PFSK-1 (cell line): ENCODE data around the gene DCAF12L2.

Source experiments
- FOXP2 ChIP-seq: optimal IDR thresholded peaks from 2 replicates; pipeline ENCODE3; 2011; ENCODE audit warnings: borderline replicate concordance, control low read depth, inconsistent platforms; ENCODE audit not compliant: insufficient read depth; ENCODE audit errors: extremely low read length, extremely low read depth
- POLR2AphosphoS5 ChIP-seq: IDR thresholded peaks from 2 replicates; pipeline ENCODE4 v1.6.1; 2012; ENCODE audit warnings: low read depth, mild to moderate bottlenecking, control low read depth, low read length, moderate library complexity
- REST ChIP-seq, 2 experiments: IDR thresholded peaks; 2 replicates each; pipeline versions ENCODE4 v1.6.1 to v1.8.0; 2011 to 2012; ENCODE audit warnings: low read depth in 2 of 2, low read length in 2 of 2, control low read depth in 1 of 2, inconsistent platforms in 1 of 2, mild to moderate bottlenecking in 1 of 2, moderate library complexity in 1 of 2; ENCODE audit not compliant: insufficient read depth in 1 of 2
- SIN3A ChIP-seq: IDR thresholded peaks from 2 replicates; pipeline ENCODE4 v1.6.1; 2012; ENCODE audit warnings: mild to moderate bottlenecking, low read length, moderate library complexity, borderline replicate concordance; ENCODE audit not compliant: insufficient read depth
- TAF1 ChIP-seq: IDR thresholded peaks from 2 replicates; pipeline ENCODE4 v1.6.1; 2012; ENCODE audit warnings: low read length, control low read depth, borderline replicate concordance; ENCODE audit not compliant: insufficient read depth

- TF ChIP-seq POLR2AphosphoS5 (no peak), REST (IDR thresholded peaks at IDR 0.05; ENCODE audit: insufficient read depth in 1 of 2, low read depth in 2 of 2, low read length in 2 of 2) (no peak), SIN3A (no peak), FOXP2 (no peak), TAF1 (no peak)
Observed at GRCh38 chrX:126177133-126177840, 11.2 kb upstream of the DCAF12L2 start.
